Panc1 (cell line): Measurements from ENCODE around the gene MITF.

Experiments used
- POLR2AphosphoS5 ChIP-seq: IDR thresholded peaks from 2 replicates; pipeline ENCODE4 v1.6.1; 2012; ENCODE audit warnings: mild to moderate bottlenecking, low read depth, low read length, moderate library complexity
- REST ChIP-seq, 2 experiments: IDR thresholded peaks; 2 replicates each; pipeline ENCODE4 v1.6.1; 2011 to 2012; ENCODE audit warnings: low read depth in 2 of 2, control low read depth in 1 of 2, low read length in 1 of 2, mild to moderate bottlenecking in 1 of 2, moderate library complexity in 1 of 2; ENCODE audit not compliant: insufficient read depth in 1 of 2
- SIN3A ChIP-seq: IDR thresholded peaks from 2 replicates; pipeline ENCODE4 v1.6.1; 2012; ENCODE audit warnings: low read depth, mild to moderate bottlenecking, low read length, moderate library complexity, borderline replicate concordance; ENCODE audit not compliant: insufficient read depth
- TCF7L2 ChIP-seq: IDR thresholded peaks from 2 replicates; pipeline ENCODE4 v1.6.1; 2011; ENCODE audit warnings: mild to moderate bottlenecking, low read depth, low read length, inconsistent platforms
- TF ChIP-seq, protein P1 (sequence below): fragments of 450-650 bp; IDR thresholded peaks from 2 replicates; pipeline ENCODE4 v1.5.1; 2017; ENCODE audit warnings: mild to moderate bottlenecking

DNA sequence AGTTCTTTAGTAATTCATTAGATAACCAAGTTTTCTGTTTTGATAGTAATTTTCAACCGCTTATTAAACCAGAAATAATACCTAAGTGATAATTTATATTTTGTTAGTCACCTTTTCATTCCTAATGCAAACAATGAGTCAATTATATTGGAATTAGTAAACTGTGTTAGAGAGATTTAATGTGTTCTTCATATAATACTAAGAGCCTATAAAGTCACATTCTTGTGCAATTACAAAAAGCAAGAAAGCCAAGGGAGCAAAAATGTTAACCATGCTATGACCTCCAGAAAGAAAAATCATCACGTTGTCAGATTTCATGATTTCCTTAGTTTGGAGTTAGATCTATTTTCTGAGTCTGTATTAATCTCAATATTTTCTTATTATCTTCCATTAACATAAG is 151.4 kb downstream of the MITF start:
- TF ChIP-seq, protein P1, sequence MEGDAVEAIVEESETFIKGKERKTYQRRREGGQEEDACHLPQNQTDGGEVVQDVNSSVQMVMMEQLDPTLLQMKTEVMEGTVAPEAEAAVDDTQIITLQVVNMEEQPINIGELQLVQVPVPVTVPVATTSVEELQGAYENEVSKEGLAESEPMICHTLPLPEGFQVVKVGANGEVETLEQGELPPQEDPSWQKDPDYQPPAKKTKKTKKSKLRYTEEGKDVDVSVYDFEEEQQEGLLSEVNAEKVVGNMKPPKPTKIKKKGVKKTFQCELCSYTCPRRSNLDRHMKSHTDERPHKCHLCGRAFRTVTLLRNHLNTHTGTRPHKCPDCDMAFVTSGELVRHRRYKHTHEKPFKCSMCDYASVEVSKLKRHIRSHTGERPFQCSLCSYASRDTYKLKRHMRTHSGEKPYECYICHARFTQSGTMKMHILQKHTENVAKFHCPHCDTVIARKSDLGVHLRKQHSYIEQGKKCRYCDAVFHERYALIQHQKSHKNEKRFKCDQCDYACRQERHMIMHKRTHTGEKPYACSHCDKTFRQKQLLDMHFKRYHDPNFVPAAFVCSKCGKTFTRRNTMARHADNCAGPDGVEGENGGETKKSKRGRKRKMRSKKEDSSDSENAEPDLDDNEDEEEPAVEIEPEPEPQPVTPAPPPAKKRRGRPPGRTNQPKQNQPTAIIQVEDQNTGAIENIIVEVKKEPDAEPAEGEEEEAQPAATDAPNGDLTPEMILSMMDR = no peak
- TF ChIP-seq REST (IDR thresholded peaks at IDR 0.05; ENCODE audit: insufficient read depth in 1 of 2, low read depth in 2 of 2, low read length in 1 of 2) (no peak), POLR2AphosphoS5 (no peak), TCF7L2 (no peak), SIN3A (no peak)
